ENCODE data around the gene ACTR1A. TPM values are rescaled to one million over a fixed set of nuclear protein-coding genes. Genes with fewer than 3 reads are reported as not detected.
"Not testable (repeated sequence)": the region's sequence is repeated elsewhere in the genome, so short reads cannot be mapped to it uniquely, and the experiment has no call there.

Gene ACTR1A
- total RNA-seq, 1 experiment from 2014 or later, result 147 TPM

GRCh38 chr10:102535481-102536147 is 33.1 kb upstream of the ACTR1A start:
- H3K4me1 ChIP-seq (ENCODE audit: control insufficient read depth, insufficient read depth, low read length), result no peaks in the 10 kb centered on the region
- no peaks in the 10 kb centered on the region for H3K27me3 ChIP-seq (ENCODE audit: control insufficient read depth, insufficient read depth, low read length)
- in situ Hi-C loops (cut with HindIII; ENCODE audit: low pct_unique_long_range_greater_than_20kb, low sequenced_read_pairs) (no loop called here), intact Hi-C loops (cut with micrococcal nuclease; ENCODE audit: unreplicated experiment) (no loop called here)
- no peaks in the 10 kb centered on the region for H3K9me3 ChIP-seq (ENCODE audit: control insufficient read depth, insufficient read depth, low read depth, low read length)
- H3K4me3 ChIP-seq (ENCODE audit: low read depth in 2 of 2, low read length in 2 of 2), result no peak overlapping the region
- H3K27ac ChIP-seq (ENCODE audit: low read length), result no peak overlapping the region
- DNase-seq (ENCODE audit: low read depth, low spot score) (no peak), ATAC-seq (no peak)
- BruUV-seq (replicated peaks), result no TSS peak
- H3K36me3 ChIP-seq (ENCODE audit: control insufficient read depth, insufficient read depth, low read length), result no peaks in the 10 kb centered on the region
- ChIA-PET POLR2A (no interaction called here), CTCF (interaction anchor here (0.6 kb wide), 1 partner anchor 101 kb away, joined by 3 read pairs; no protein-coding TSS in a partner anchor)
- TF ChIP-seq CTCF (IDR thresholded peaks at IDR 0.05), result no peak
- no peak for TF ChIP-seq SIN3A (IDR thresholded peaks at IDR 0.05; ENCODE audit: borderline replicate concordance, insufficient read depth, low read depth, low read length)

- ATAC-seq, result not testable (repeated sequence)
Observed at GRCh38 chr10:102534966-102535365, 32.5 kb upstream of the ACTR1A start.

GRCh38 chr10:102534333-102534732 is 31.8 kb upstream of the ACTR1A start:
- in situ Hi-C loops (cut with HindIII; ENCODE audit: low pct_unique_long_range_greater_than_20kb, low sequenced_read_pairs), result no loop called here
- Histone ChIP-seq H3K27ac (ENCODE audit: low read length) (no peak overlapping the region), H3K9me3 (ENCODE audit: control insufficient read depth, insufficient read depth, low read depth, low read length) (no peaks in the 10 kb centered on the region), H3K4me1 (ENCODE audit: control insufficient read depth, insufficient read depth, low read length) (no peaks in the 10 kb centered on the region), H3K36me3 (ENCODE audit: control insufficient read depth, insufficient read depth, low read length) (no peaks in the 10 kb centered on the region), H3K27me3 (ENCODE audit: control insufficient read depth, insufficient read depth, low read length) (no peaks in the 10 kb centered on the region), H3K4me3 (ENCODE audit: low read depth in 2 of 2, low read length in 2 of 2) (no peak overlapping the region)
- CTCF ChIA-PET, result no interaction called here
- TF ChIP-seq POLR2AphosphoS5 (IDR thresholded peaks at IDR 0.05; ENCODE audit: low read depth, low read length), result no peak
- no peak for TF ChIP-seq SIN3A (IDR thresholded peaks at IDR 0.05; ENCODE audit: borderline replicate concordance, insufficient read depth, low read depth, low read length)
- TF ChIP-seq CTCF (IDR thresholded peaks at IDR 0.05), result no peak
- no peak for TF ChIP-seq TCF7L2 (IDR thresholded peaks at IDR 0.05; ENCODE audit: low read depth, low read length)
- no peak for TF ChIP-seq REST (IDR thresholded peaks at IDR 0.05; ENCODE audit: insufficient read depth in 1 of 2, low read depth in 2 of 2, low read length in 1 of 2)
- no peak for DNase-seq (ENCODE audit: low read depth, low spot score)
- BruUV-seq (replicated peaks), result no TSS peak
- ATAC-seq, result no peak
- intact Hi-C loops (cut with micrococcal nuclease; ENCODE audit: unreplicated experiment), result no loop called here
- POLR2A ChIA-PET, result interaction anchor here (0.5 kb wide), 1 partner anchor 8 kb away, joined by 4 read pairs; no protein-coding TSS in a partner anchor

More at GRCh38 chr10:102534966-102535365, 32.5 kb upstream of the ACTR1A start:
- in situ Hi-C loops (cut with HindIII; ENCODE audit: low pct_unique_long_range_greater_than_20kb, low sequenced_read_pairs); intact Hi-C loops (cut with micrococcal nuclease; ENCODE audit: unreplicated experiment); H3K36me3 ChIP-seq (ENCODE audit: control insufficient read depth, insufficient read depth, low read length); H3K4me3 ChIP-seq (ENCODE audit: low read depth in 2 of 2, low read length in 2 of 2); POLR2A ChIA-PET; BruUV-seq (replicated peaks); H3K27ac ChIP-seq (ENCODE audit: low read length); H3K9me3 ChIP-seq (ENCODE audit: control insufficient read depth, insufficient read depth, low read depth, low read length); H3K4me1 ChIP-seq (ENCODE audit: control insufficient read depth, insufficient read depth, low read length); DNase-seq (ENCODE audit: low read depth, low spot score); H3K27me3 ChIP-seq (ENCODE audit: control insufficient read depth, insufficient read depth, low read length): not testable (repeated sequence)
- CTCF ChIA-PET, result interaction anchor here (0.6 kb wide), 1 partner anchor 100 kb away, joined by 3 read pairs; no protein-coding TSS in a partner anchor

Data from Panc1 (cell line).